HG03064 (cell line): ENCODE data around the gene BCAR3.

ENCODE experiments used
- ATAC-seq: cut with Tn5 transposase; IDR thresholded peaks from one replicate; pipeline ENCODE4 v1.9.1; 2021; ENCODE audit warnings: low read depth; ENCODE audit not compliant: unreplicated experiment

The BCAR3 gene

DNA sequence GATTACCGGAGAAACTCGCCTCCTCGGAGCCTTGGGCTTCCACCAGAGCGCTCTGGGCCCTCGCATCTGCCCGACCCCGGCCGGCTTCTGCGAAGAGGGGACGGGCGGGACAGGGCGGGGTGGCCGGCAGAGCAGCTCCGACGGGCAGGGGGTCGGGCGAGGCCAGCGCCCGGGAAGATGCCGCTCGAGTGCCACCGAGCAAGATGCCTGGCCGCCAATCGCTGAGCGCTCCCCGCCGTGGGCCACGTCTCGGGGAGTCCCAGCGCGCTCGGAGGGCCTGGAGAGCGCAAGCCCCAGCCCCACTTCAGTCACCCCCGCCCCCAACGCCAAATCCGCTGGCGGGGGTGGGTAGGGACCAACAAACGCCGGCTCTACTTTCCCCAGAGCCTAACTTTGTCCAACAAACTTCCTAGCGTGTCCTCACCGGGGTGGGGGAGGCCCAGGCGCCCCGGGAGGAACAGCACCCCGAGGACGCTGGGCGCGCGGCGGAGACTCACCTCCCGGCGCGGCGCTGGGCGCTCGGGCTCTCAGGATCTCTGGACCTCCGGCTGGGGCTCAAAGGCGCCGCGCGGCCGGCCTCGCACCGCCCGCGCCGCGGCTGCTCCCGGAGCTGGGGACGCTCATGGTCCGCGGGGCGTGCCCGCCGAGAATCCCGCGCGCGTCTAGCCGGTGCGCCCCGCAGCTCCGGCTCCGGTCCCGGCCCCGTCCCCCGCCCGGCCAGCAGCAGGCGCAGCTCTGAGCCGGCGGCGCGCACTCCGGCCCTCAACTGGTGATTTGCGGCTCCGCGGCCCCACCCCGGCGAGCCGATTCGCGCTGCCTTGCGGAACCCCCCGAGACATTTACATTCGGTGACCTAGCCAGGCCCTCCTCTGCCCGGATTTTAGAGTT is at the start of gene BCAR3:
Gene BCAR3, minus strand, starts transcription at position 737 of the 888 bp plus-strand sequence. CDS start 6,907 bp downstream, outside the sequence.
- no peak for ATAC-seq

DNA sequence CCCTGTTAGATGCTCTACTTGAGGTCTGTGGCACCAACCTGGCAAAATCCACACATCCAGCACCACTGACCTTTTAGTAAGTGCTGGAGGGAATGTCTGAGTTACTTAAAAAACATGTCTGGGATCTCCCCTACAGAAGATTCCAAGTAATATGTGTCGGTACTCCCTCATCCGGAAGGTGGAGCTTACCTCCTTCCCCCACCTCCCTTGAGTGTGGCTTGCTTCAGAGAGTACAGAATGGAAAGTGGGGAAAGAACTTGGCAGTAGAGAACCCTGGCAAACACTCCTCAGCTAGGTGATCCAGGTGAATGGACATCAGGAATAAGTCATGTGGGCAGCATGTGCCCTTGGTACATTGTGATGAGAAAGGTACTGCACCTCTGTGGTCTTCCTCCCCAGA is 49.0 kb upstream of the BCAR3 start:
- no peak for ATAC-seq

DNA sequence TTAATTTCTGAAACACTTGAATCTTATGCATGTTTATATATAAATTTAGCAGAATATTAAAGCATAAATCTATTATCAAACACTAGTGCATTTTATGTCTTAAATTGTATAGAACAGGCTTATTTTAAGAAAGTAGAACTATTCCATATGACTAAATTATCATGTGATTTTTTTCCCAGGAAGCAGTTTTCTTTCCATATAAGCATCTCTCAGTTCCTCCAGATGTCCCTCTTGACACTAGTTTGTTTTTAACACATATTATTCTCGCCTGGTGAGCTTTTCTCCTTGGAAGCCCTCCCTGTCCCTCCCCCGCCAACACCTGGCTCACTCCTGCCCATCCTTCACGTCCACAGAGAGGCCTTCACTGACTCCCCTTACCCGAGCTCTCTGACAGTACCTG is 48.3 kb upstream of the BCAR3 start:
- ATAC-seq: no peak

DNA sequence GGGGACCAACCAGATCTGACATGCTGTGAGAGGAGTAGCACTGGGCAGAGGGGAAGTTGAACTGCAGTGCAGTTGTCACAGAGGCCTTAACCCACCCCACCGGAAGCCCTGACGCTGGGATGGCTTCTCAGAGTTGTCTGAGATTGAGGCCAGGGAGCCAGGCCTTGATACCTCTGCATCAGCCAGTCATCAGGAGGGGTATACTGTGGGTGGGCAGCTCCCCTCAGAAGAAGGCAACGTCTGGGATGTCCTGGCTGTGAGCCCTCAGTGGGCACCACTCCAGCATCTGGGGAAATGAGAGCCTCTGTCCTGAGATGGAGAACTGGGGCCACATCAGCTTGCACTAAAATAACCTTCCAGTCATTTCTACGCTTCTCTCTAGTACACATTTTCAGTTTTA is 47.9 kb upstream of the BCAR3 start:
- ATAC-seq: no peak

DNA sequence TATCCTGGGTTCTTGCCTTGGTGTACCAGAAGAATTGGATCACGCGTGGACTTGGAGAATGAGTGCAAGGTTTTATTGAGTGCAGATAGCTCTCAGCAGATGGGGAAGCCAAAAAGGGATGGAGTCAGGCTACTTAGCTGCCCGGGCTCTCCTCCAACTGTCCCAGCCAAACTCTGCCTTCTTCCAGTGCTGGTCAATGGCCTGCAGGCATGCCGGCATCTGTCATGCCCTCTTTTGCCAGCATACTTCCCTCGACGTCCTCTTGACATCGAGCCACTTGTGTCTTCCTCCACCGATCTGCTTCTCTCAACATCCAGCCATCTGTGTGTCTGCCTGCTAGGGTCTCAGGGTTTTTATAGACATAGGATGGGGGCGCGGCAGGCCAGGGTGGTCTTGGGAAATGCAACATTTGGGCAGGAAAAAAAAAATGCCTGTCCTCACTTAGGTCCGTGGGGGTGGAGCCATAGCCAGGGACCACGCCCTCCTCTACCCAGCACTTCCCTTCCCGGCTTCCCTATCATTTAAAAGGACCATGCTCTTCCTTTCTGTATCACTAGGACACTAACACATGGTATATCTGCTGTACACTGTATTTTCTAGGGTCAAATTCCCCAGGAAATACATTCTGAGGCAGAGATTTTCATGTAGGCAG is 47.0 kb upstream of the BCAR3 start:
- ATAC-seq: no peak

DNA sequence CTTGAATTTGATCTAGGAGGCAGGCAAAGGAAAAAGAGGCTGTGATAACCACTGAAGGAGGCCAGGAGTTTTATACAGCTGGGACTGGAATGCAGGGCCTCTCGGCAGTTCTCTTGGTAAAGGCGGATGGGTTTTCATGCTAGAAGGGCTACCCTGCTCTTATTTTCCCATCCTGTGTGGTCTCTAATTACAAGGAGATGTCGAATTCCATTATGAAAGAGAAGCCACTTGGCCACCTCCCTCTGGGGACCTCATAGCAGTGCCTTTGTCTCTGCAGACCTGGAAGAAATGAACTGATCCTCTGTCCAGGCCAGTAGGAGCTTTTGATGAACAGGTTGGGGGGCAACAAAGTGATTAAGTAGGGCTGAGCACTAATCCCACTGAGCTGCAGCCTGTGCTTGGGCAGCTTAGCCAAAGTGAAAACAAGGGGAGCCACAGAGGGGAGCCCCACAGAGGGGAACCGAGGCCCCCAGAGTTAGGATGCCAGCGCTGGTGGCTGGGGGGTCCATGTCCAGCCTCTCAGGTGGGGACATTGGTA is 42.2 kb upstream of the BCAR3 start:
- no peak for ATAC-seq

DNA sequence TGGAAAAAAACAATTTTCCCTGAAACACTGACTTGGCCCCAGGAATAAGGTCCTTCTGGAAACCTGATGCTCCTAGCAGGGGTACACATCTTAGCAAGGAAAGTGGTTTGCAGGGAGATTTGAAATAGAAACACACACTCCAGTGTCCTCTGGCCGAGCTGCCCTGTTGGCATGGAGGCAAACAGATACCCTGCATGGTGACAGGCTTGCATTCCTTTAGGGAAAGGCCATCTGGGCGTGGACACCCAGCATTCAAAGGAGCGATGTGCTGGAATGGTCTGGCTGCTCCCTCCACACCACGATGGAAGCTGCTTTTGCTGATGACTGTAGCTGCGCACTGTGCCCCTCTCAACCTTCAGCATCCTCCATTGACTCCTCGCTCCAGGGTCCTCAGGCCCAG is 41.5 kb upstream of the BCAR3 start:
- ATAC-seq: no peak

DNA sequence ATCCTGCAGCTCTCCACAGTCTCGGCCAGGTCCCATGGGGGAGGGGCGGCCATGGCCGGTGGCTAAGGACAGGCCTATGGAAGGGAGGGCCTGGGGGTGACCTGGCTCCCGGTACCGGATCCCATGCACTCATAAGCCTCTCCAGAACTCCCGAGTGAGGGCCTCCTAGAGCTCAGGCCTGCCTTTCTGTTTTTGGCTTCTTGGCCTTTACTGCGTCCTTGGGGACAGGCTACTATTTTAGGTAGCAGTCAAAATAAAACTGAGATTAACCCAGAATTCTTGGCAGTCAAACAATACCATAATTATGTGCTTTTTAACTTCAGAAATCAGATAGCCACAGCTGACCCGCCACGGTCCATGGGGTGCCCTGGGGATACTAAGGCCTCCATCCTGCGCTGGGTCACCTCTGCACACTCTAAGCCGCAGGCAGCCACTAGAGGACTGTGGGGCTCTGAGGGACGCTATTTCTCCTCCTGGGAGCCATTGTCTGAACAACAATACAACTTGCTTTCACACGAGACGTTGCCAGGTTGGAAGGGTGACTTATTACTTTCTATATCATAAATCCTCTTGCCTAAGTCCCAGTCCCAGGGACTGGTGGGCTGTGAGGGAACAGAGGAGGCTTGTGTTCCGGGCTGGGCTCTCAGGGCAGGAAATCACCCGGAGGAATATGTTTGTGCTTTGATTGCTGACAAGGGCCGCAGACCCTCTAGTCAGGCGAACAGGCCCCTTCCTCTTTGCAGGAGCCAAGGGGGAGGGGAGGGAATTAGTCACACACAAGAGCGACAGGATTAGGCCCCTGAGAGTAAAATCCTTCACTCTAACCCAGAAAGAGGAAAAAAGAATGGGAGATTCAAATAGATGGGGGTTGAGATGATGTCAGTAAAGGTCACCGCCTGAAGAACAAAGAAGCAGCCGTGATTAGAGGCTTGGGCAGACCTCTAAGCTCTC is 40.7 kb upstream of the BCAR3 start:
- no peak for ATAC-seq

DNA sequence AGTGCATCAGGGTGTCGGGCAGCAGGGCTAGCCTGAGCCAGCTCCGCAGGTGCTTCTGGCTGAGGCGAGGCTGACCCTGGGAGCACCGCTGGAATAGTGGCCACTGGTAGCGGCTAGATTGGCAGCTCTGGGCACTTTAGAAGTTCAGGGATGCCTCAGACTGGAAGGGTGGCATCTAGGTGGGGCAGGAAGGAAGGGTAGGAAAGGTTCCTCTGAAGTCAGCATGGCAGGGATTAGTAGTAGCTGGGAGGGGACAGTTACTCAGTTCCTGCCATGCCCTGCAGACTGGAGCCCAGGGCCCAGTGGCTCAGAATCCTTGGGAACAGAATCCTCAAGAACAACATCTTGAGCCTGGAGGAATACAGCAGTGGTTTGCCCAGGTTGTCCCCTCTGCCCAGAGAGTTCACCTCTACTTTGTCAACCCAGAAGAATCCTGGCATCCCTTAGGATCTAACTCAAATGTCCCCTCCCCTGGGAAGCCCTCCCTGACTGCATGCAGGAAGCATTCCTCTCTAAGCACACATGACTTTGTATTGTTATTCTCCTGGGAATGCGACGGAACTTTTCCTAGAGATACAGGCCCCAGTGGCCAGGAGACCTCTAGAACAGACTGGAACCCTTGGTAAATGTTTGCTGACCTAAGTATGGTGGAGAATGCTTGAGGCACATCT is 39.5 kb upstream of the BCAR3 start:
- ATAC-seq: no peak

DNA sequence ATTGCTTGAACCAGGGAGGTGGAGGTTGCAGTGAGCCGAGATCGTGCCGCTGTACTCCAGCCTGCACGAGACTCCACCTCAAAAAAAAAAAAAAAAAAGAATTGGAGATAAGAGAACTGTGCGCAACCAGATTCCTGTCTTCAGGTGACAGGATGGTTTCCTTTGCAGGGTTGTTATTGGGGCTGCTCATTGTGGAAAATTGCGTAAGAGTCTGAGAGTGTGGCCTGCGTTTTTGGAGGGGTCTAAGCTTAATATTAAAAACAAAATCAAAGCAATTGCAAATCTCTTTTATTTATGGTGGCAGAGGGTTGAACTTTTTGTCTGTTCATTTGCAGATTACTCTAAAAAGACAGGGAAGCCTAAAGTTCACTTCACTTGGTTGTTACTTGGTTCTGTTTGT is 36.0 kb upstream of the BCAR3 start:
- ATAC-seq: no peak

DNA sequence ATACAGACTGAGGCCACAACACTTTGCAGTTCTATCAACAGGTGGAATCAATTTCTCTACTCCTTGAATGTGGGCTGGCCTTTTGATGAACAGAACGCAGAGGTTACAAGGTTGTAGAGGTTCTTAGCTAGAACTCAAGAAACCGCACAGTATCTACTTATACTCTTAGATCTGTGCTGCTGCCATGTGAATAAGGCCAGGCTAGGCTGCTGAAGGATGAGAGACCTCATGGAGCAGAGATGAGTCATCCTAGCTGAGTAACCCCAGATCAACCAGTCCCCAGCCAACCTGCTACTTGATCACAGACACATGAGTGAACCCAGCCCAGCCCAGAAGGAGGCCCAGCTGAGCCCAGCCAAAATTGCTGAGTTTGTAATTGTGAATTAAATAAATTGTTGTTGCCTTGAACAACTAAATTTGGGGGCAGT is 35.3 kb upstream of the BCAR3 start:
- no peak for ATAC-seq

DNA sequence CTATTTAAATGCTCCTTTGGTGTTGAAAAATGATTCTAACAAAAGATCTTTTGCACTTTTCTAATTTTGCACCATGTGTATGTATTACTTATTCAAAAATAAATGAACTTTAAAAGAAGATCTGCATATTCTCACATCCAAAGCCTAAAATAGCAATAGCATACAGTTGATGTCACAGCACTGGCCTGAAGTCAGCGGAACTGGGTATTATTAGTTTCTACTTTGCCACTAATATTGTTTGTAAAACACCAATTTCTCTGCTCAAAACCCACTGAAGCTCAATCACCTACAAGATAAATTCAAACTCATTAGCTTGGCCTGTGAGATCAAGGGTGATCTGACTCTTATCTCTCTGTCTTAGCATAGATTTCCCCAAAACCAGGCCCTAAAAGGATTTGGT is 34.5 kb upstream of the BCAR3 start:
- no peak for ATAC-seq

DNA sequence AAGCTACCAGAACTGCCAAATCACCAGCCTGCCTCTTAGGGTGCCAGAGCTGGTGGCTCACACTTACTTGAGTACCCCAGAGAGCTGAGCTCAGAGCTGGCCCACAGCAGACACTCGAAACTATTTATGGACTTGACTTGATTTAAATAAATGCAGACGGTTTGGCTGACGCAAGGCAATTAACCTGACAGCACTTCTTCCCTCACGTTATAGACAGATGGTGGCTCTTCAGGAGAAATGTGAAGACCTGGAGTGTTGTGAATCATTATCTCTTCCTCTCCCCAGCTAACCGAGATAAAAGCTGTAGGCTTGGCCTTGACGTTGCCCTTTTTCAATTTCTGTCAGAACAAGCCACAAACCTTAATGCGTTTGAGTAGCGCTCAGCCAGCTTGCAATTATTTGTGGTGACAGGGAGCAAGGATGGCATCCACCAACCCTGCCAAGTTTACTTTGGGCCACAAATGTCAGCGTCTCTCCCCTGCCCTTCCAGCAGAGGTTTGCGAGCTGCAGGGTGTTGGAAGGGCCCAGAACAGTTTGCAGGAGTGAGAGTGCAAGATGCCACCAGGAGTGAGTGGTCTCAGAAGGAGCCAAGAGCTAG is 34.0 kb upstream of the BCAR3 start:
- ATAC-seq: no peak

DNA sequence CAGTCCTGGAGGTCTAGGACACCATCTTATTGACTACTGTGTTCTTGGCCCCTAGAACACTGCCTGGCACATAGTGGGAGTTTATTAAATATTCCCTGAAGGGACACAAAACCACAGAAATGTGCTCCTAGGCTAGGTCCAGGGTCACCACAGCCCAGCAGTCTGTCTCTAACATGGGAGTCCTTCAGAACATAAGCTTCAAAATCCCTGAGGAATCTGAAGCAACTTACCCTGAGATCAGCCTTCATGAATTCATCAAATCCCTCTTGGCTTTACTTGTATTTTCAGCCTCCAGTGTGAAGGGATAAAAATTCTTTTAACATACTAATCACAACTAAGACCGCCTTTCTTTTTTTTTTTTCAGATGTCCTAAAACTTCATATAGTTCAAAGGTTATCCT is 32.7 kb upstream of the BCAR3 start:
- no peak for ATAC-seq

DNA sequence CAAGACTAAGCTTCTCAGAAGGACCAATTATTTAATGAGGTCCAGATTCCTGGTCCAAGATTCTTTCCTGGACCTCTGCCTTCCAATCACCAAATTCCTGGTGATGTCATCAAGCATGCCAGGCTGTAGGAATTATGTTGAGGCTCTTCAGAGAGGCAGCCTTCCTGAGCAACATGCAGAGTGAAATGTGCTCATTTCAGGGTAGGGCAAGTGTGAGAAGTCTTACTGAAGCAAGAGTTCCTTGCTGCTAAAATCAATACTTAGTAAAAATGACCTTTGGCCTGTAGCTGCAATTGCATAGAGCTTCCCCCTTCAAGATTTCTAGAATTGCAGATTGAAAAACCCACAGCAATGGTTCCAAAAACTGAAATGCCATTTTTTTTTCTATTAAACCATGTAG is 31.7 kb upstream of the BCAR3 start:
- no peak for ATAC-seq

DNA sequence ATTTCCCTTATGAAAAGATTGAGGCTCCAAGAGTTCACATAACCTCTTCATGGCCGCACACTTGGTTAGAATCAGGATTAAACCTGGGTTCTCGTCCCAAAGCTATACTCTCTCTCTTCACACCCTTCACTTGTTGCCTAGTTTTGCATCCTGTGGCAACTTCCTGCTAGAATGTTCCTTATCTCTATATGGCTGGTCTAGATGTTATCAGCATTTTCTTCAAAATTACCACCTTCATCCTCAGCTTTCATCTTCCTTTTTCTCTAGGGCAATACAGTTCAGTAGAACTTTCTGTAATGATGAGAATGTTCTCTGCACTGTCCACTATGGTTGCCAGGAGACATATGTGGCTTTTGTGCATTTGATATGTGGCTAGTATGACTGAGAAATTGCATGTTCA is 31.1 kb upstream of the BCAR3 start:
- no peak for ATAC-seq

DNA sequence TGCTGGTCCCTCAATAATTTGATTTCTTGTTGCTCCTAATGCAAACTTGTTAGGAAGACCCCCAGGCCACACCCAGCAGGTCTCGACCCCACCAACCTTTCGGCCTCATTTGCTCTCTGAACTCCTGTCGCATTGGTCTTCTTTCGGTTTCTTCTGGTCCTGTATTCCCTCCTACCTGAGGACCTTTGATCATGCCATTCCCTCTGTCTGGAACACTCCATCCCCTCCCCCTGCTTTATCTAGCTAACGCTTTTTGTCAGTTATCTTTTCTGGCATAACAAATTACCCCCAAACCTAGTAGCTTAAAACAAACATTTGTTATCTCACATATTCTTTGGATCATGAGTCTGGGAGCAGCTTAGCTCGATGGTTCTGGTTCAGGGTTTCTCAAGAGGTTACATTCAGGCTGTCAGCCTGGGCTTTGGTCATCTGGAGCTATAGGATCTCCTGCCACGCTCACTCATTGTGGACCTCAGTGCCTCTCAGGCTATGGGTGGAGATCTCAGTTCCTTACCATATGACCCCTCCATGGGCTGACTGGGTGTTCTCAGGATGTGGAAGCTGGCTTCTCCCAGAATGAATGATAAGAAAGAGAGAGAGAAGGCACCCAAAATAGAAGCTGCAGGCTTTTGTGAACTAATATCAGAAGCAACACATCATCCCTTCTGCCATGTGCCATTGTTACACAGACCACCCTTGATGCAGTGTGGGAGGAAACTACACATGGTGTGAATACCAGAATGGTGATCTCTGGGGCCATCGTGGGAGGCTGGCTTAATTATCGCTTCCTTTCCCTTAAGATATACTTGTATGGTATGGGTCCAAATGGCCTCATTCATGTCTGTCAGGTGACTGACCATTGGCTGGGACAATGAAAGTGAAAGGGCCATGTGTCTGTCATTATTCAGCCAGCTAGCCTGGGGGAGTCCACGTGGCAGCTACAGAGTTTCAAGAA is 29.1 kb upstream of the BCAR3 start:
- ATAC-seq: no peak

DNA sequence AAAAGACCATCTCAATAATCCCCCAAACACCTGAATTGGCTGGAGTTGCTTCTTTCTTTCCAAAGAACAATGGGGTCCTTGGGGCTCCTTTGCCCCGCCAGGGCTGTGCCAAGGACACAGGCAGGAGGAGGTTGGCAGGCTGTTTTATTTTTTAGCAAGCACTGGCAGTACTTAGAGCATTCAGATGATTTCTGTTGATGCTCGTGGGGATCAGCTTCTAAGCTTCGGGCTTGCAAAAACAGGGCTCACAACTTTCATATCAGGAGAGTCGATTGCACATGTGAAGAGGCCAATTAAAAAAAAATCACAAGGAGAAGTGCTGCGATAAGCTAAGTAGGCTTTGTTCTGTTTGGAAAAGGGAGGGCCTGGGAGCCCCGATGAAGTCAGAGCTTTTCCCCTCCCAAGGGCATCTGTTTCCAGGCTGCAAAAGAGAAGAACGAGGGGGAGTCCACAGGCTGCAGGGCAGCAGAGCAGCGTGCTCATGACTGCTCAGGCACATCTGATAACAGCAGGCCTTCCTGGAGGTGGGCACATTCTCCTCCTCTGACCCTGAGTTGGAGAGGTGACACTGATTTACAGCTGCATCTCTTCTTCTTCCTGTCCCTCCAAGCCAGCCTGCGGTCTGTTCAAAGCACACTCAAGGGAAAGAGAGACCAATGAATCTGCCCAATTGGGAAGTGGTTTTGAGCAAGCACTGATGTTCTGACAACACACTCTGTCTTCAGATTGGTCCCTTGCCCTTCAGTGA is 27.3 kb upstream of the BCAR3 start:
- no peak for ATAC-seq
